GM12801 (cell line): ENCODE data around the gene DOK5.

ENCODE experiments used
- TF ChIP-seq, protein P1 (sequence below): IDR thresholded peaks from one replicate; pipeline ENCODE4 v1.5.1; 2011; ENCODE audit warnings: control low read depth; ENCODE audit not compliant: insufficient read length; ENCODE audit errors: extremely low read depth

The DOK5 gene

DNA sequence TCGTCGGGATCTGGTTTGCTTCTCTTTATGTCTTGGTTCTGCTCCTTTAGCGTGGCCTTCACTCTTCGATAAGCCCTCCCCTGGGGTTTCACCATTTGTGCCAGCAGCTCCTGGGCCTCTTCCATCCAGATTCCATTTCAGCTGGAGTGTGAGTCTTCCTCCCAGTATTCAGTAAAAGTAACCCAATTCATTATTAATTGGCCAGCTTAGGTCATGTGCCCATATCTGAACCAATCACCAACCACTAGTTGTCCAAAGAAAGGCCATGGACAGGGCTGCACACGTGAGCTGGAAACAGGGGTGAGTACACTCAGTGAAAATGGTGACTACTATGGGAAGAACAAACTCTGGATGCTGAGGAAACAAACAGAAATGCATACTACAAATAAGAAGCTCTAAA is 2.8 kb upstream of the DOK5 start:
- TF ChIP-seq, protein P1, sequence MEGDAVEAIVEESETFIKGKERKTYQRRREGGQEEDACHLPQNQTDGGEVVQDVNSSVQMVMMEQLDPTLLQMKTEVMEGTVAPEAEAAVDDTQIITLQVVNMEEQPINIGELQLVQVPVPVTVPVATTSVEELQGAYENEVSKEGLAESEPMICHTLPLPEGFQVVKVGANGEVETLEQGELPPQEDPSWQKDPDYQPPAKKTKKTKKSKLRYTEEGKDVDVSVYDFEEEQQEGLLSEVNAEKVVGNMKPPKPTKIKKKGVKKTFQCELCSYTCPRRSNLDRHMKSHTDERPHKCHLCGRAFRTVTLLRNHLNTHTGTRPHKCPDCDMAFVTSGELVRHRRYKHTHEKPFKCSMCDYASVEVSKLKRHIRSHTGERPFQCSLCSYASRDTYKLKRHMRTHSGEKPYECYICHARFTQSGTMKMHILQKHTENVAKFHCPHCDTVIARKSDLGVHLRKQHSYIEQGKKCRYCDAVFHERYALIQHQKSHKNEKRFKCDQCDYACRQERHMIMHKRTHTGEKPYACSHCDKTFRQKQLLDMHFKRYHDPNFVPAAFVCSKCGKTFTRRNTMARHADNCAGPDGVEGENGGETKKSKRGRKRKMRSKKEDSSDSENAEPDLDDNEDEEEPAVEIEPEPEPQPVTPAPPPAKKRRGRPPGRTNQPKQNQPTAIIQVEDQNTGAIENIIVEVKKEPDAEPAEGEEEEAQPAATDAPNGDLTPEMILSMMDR: no peak

- TF ChIP-seq, protein P1: no peak
These were observed 2.1 kb upstream of the DOK5 start for GRCh38 chr20:54473340-54473739.

- TF ChIP-seq, protein P1: no peak
These were observed 1.3 kb upstream of the DOK5 start for GRCh38 chr20:54474046-54474445.

- TF ChIP-seq, protein P1: no peak
These were observed 527 bp upstream of the DOK5 start for GRCh38 chr20:54474866-54475265.

- TF ChIP-seq, protein P1: no peak
These were observed 996 bp downstream of the DOK5 start for GRCh38 chr20:54476169-54477009.

- TF ChIP-seq, protein P1: no peak
These were observed 2.0 kb downstream of the DOK5 start for GRCh38 chr20:54477191-54477955.

- TF ChIP-seq, protein P1: no peak
These were observed 3.9 kb downstream of the DOK5 start for GRCh38 chr20:54479138-54479906.
